ENCODE data around the gene TSHZ2. TPM values are rescaled to one million over a fixed set of nuclear protein-coding genes. Genes with fewer than 3 reads are reported as not detected.

TSHZ2 gene
- total and polyA plus RNA-seq, 2 donors (not counting 3 experiments of a cell fraction or from before 2014, with no cell fraction given) = not detected

- H3K9ac ChIP-seq (replicated peaks; ENCODE audit: extremely low read depth, insufficient read depth, low read length) = no peak overlapping the region
- TF ChIP-seq MYC (IDR thresholded peaks at IDR 0.05; ENCODE audit: low read depth, low read length) (no peak), POLR2AphosphoS5 (IDR thresholded peaks at IDR 0.05; ENCODE audit: insufficient read depth, low read depth, low read length) (no peak), POLR2A (IDR thresholded peaks at IDR 0.05; ENCODE audit: low read depth, low read length) (no peak), CTCF (IDR thresholded peaks at IDR 0.05; ENCODE audit: extremely low read depth in 1 of 2, insufficient read depth in 1 of 2, low read depth in 1 of 2, low read length in 2 of 2) (no peak), MAX (IDR thresholded peaks at IDR 0.05; ENCODE audit: insufficient read depth, insufficient read length) (no peak), JUN (IDR thresholded peaks at IDR 0.05; ENCODE audit: borderline replicate concordance, insufficient read depth, insufficient read length, low read depth) (no peak), GATA2 (IDR thresholded peaks at IDR 0.05; ENCODE audit: insufficient read depth, insufficient read length, low read depth, low read length) (no peak), FOS (IDR thresholded peaks at IDR 0.05; ENCODE audit: borderline replicate concordance, insufficient read depth, low read length) (no peak), EZH2 (IDR thresholded peaks at IDR 0.05; ENCODE audit: borderline replicate concordance, low read depth, low read length, severe bottlenecking) (no peak)
- H4K20me1 ChIP-seq (replicated peaks; ENCODE audit: control insufficient read depth, extremely low read depth, insufficient read depth, low read length) = no peaks in the 10 kb centered on the region
- POLR2A ChIA-PET = no interaction called here
- H3K27me3 ChIP-seq (ENCODE audit: control insufficient read depth in 2 of 2, insufficient read depth in 2 of 2, low read length in 2 of 2) = no peaks in the 10 kb centered on the region
- FAIRE-seq (no peak), DNase-seq (ENCODE audit: low read depth, low spot score) (no peak)
- H3K4me2 ChIP-seq (ENCODE audit: insufficient read depth, low read length) = no peak overlapping the region
- no peaks in the 10 kb centered on the region for H3K9me3 ChIP-seq (replicated peaks; ENCODE audit: control insufficient read depth, insufficient read depth, low read length)
- no peaks in the 10 kb centered on the region for H3K4me1 ChIP-seq (ENCODE audit: control insufficient read depth, extremely low read depth, insufficient read depth, low read length)
- CTCF ChIA-PET = interaction anchor here (1.4 kb wide), 1 partner anchor 8 kb away, joined by 3 read pairs; no protein-coding TSS in a partner anchor
- no TSS peak for BruUV-seq (replicated peaks)
- intact Hi-C loops (cut with micrococcal nuclease) = no loop called here
- no peak overlapping the region for H3K27ac ChIP-seq (ENCODE audit: insufficient read depth, low read depth, low read length)
- no peaks in the 10 kb centered on the region for H3K79me2 ChIP-seq (ENCODE audit: control insufficient read depth, insufficient read depth, low read length)
- dilution Hi-C loops (cut with MboI; ENCODE audit: extremely low pct_ligation_motif_present, low sequenced_read_pairs) = no loop called here
- no peaks in the 10 kb centered on the region for H3K9me1 ChIP-seq (replicated peaks; ENCODE audit: control insufficient read depth, extremely low read depth, insufficient read depth, low read length)
- no peaks in the 10 kb centered on the region for H3K36me3 ChIP-seq (ENCODE audit: control insufficient read depth in 2 of 2, extremely low read depth in 1 of 2, insufficient read depth in 2 of 2, low read length in 2 of 2)
- no peak overlapping the region for H2AFZ ChIP-seq (ENCODE audit: low read depth, low read length)
- H3K4me3 ChIP-seq (replicated peaks in 1 of 3; ENCODE audit: insufficient read depth in 1 of 3, low read depth in 1 of 3, low read length in 3 of 3) = no peak overlapping the region
Measured at GRCh38 chr20:53510704-53511103, 538.5 kb downstream of the TSHZ2 start.
